NCI-H345 treated with DMSO at 0.1 percent for 48 hours (cell line): ENCODE measurements around the gene RHEBL1.
A peak's percentile ranks its signal among the peaks of the same experiment; 100 is the strongest.

Source experiments
- DNase-seq: peaks from one replicate; lab custom pipeline; 2025; ENCODE audit not compliant: unreplicated experiment; lab: John Stamatoyannopoulos, UW

Gene RHEBL1

GRCh38 chr12:49069507-49070346 lies at the start of gene RHEBL1:
RHEBL1 (minus strand) TSS chr12:49069979; CDS start chr12:49069785, 194 bp downstream.
- peak; percentile 49 for DNase-seq

GRCh38 chr12:49111206-49111605 lies 41.4 kb upstream of the RHEBL1 start:
- DNase-seq: no peak

GRCh38 chr12:49110464-49111155 lies 40.8 kb upstream of the RHEBL1 start, which contains the start of gene LMBR1L:
LMBR1L (minus strand) TSS chr12:49110847; CDS start chr12:49110555, 292 bp downstream.
- peak; percentile 35 for DNase-seq

- no peak for DNase-seq
Observed at GRCh38 chr12:49109641-49110463, 40.1 kb upstream of the RHEBL1 start.

- no peak for DNase-seq
Observed at GRCh38 chr12:49108958-49109404, 39.2 kb upstream of the RHEBL1 start.

GRCh38 chr12:49105504-49106084 lies 35.8 kb upstream of the RHEBL1 start:
- no peak for DNase-seq

- no peak for DNase-seq
Observed at GRCh38 chr12:49104822-49105221, 35.0 kb upstream of the RHEBL1 start.

- DNase-seq: no peak
Observed at GRCh38 chr12:49100380-49100779, 30.6 kb upstream of the RHEBL1 start.

GRCh38 chr12:49098703-49099102 lies 28.9 kb upstream of the RHEBL1 start:
- no peak for DNase-seq

- DNase-seq: no peak
Observed at GRCh38 chr12:49098035-49098451, 28.3 kb upstream of the RHEBL1 start.

- no peak for DNase-seq
Observed at GRCh38 chr12:49097381-49097780, 27.6 kb upstream of the RHEBL1 start.

GRCh38 chr12:49094975-49095365 lies 25.2 kb upstream of the RHEBL1 start:
- DNase-seq: no peak

- no peak for DNase-seq
Observed at GRCh38 chr12:49094160-49094974, 24.6 kb upstream of the RHEBL1 start, which contains the start of gene DHH. DHH (minus strand) TSS chr12:49094801; CDS start chr12:49094512, 289 bp downstream.

- DNase-seq: no peak
Observed at GRCh38 chr12:49093792-49094159, 24.0 kb upstream of the RHEBL1 start.

- DNase-seq: no peak
Observed at GRCh38 chr12:49092816-49093406, 23.1 kb upstream of the RHEBL1 start.

GRCh38 chr12:49092086-49092815 lies 22.5 kb upstream of the RHEBL1 start:
- no peak for DNase-seq

GRCh38 chr12:49091836-49092085 lies 22.0 kb upstream of the RHEBL1 start:
- DNase-seq: no peak

GRCh38 chr12:49091056-49091835 lies 21.5 kb upstream of the RHEBL1 start:
- no peak for DNase-seq
